Osteoblast (primary cell): ENCODE data around the gene KLK7. TPM values are rescaled to one million over a fixed set of nuclear protein-coding genes. Genes with fewer than 3 reads are reported as not detected.

Experiments
- DNase-seq: peaks from one replicate; pipeline ENCODE4 v3.0.0; 2011; ENCODE audit warnings: low spot score, mixed read lengths; ENCODE audit not compliant: insufficient read length; ENCODE audit errors: missing footprints
- H2AFZ ChIP-seq: 2 replicates; pipeline ENCODE4 v1.6.0; 2011; ENCODE audit warnings: mild to moderate bottlenecking, low read length
- H3K27ac ChIP-seq: 2 replicates; pipeline ENCODE4 v1.5.1; 2011; ENCODE audit warnings: mild to moderate bottlenecking, low read depth, low read length, moderate library complexity
- H3K27me3 ChIP-seq: 2 replicates; pipeline ENCODE4 v1.6.0; 2012; ENCODE audit warnings: mild to moderate bottlenecking, control low read depth, inconsistent platforms, low read length, moderate library complexity; ENCODE audit not compliant: insufficient read depth
- H3K36me3 ChIP-seq: 2 replicates; pipeline ENCODE4 v1.5.1; 2011; ENCODE audit warnings: mild to moderate bottlenecking, low read length, control low read depth, moderate library complexity; ENCODE audit not compliant: insufficient read depth
- H3K4me1 ChIP-seq: 2 replicates; pipeline ENCODE4 v1.5.1; 2011; ENCODE audit warnings: mild to moderate bottlenecking, low read length, control low read depth, moderate library complexity; ENCODE audit not compliant: insufficient read depth
- H3K4me2 ChIP-seq: 2 replicates; pipeline ENCODE4 v1.6.0; 2011; ENCODE audit warnings: mild to moderate bottlenecking, low read length; ENCODE audit not compliant: insufficient read depth
- H3K4me3 ChIP-seq: fragments of 200-600 bp; sonication (generic); 3 replicates; pipeline ENCODE4 v1.5.1; 2012; ENCODE audit warnings: mild to moderate bottlenecking, low read length, inconsistent platforms; ENCODE audit not compliant: insufficient read depth
- H3K79me2 ChIP-seq: 2 replicates; pipeline ENCODE4 v1.6.0; 2012; ENCODE audit warnings: mild to moderate bottlenecking, low read length, control low read depth, inconsistent platforms; ENCODE audit not compliant: insufficient read depth
- H3K9me3 ChIP-seq: 2 replicates; pipeline ENCODE4 v1.5.1; 2011; ENCODE audit warnings: low read depth, low read length, control low read depth
- H4K20me1 ChIP-seq: 2 replicates; pipeline ENCODE4 v1.6.0; 2012; ENCODE audit warnings: mild to moderate bottlenecking, low read length, control low read depth; ENCODE audit not compliant: insufficient read depth
- CTCF ChIP-seq: IDR thresholded peaks from 2 replicates; pipeline ENCODE4 v1.5.1; 2011; ENCODE audit warnings: mild to moderate bottlenecking, low read depth, low read length, moderate library complexity; ENCODE audit errors: extremely low read depth
- total RNA-seq: library from RNA; depleted of rRNA; stranded (reverse); fragments of >200 nt; gene quantifications from 2 replicates; pipeline ENCODE4 v1.2.3, GENCODE V29; 2012

KLK7 gene
- total RNA-seq, result not detected in 2 replicates

- Histone ChIP-seq H3K36me3 (no peaks in the 10 kb centered on the region), H3K27ac (no peak within 1 kb of the TSS), H3K27me3 (no peaks in the 10 kb centered on the region), H3K79me2 (no peaks in the 10 kb centered on the region), H4K20me1 (no peaks in the 10 kb centered on the region), H3K4me1 (no peaks in the 10 kb centered on the region), H3K4me2 (no peak within 1 kb of the TSS), H2AFZ (no peak within 1 kb of the TSS), H3K4me3 (no peak within 1 kb of the TSS), H3K9me3 (no peaks in the 10 kb centered on the region)
- no peak for DNase-seq
- TF ChIP-seq CTCF, result no peak
These were observed at the start of gene KLK7 for GRCh38 chr19:50983625-50984292. TSS of gene KLK7 (minus strand) at chr19:50983917. CDS start at chr19:50982399, 1,518 bp downstream.

GRCh38 chr19:51031880-51032225 lies 48.1 kb upstream of the KLK7 start:
- Histone ChIP-seq H3K9me3 (no peaks in the 10 kb centered on the region), H3K4me1 (no peaks in the 10 kb centered on the region), H3K27ac (no peak overlapping the region), H3K36me3 (no peaks in the 10 kb centered on the region), H2AFZ (no peak overlapping the region), H3K27me3 (peaks cover 10% of the 10 kb centered on the region), H3K4me3 (no peak overlapping the region), H4K20me1 (no peaks in the 10 kb centered on the region), H3K79me2 (no peaks in the 10 kb centered on the region), H3K4me2 (no peak overlapping the region)
- no peak for TF ChIP-seq CTCF
- peak; percentile 23 for DNase-seq

- Histone ChIP-seq H3K27ac (no peak overlapping the region), H4K20me1 (no peaks in the 10 kb centered on the region), H3K36me3 (no peaks in the 10 kb centered on the region), H3K4me3 (no peak overlapping the region), H3K4me2 (no peak overlapping the region), H3K27me3 (peaks cover 10% of the 10 kb centered on the region), H3K79me2 (no peaks in the 10 kb centered on the region), H3K9me3 (no peaks in the 10 kb centered on the region), H3K4me1 (no peaks in the 10 kb centered on the region), H2AFZ (no peak overlapping the region)
- TF ChIP-seq CTCF, result no peak
- peak; percentile 89 for DNase-seq
These were observed 47.6 kb upstream of the KLK7 start for GRCh38 chr19:51031220-51031879.

- Histone ChIP-seq H3K36me3 (no peaks in the 10 kb centered on the region), H3K27ac (no peak overlapping the region), H3K4me2 (no peak overlapping the region), H3K27me3 (peaks cover 10% of the 10 kb centered on the region), H3K79me2 (no peaks in the 10 kb centered on the region), H4K20me1 (no peaks in the 10 kb centered on the region), H2AFZ (no peak overlapping the region), H3K9me3 (no peaks in the 10 kb centered on the region), H3K4me3 (no peak overlapping the region), H3K4me1 (no peaks in the 10 kb centered on the region)
- TF ChIP-seq CTCF, result no peak
- DNase-seq, result peak; percentile 57
These were observed 46.9 kb upstream of the KLK7 start for GRCh38 chr19:51030631-51031030.
